Bronchial epithelial cell (primary cell): Measurements from ENCODE around the gene TRPM3. TPM values are rescaled to one million over a fixed set of nuclear protein-coding genes. Genes with fewer than 3 reads are reported as not detected.

Experiments
- DNase-seq: peaks from one replicate; pipeline ENCODE4 v3.0.0-alpha.2; 2010; ENCODE audit warnings: low read depth
- FAIRE-seq: peaks from 2 replicates; lab custom pipeline; 2011; peaks lifted over from hg19 to GRCh38; lab: Jason Lieb, UNC
- H3K27me3 ChIP-seq: 2 replicates; pipeline ENCODE4 v1.5.1; 2011; ENCODE audit warnings: low read length; ENCODE audit not compliant: control insufficient read depth, insufficient read depth
- H3K36me3 ChIP-seq: 2 replicates; pipeline ENCODE4 v1.5.1; 2011; ENCODE audit warnings: low read length; ENCODE audit not compliant: control insufficient read depth, insufficient read depth
- H3K4me3 ChIP-seq: 2 replicates; pipeline ENCODE4 v1.5.1; 2011; ENCODE audit warnings: mild to moderate bottlenecking, low read depth, low read length, control low read depth
- CTCF ChIP-seq: IDR thresholded peaks from 2 replicates; pipeline ENCODE4 v1.5.1; 2011; ENCODE audit warnings: mild to moderate bottlenecking, moderate library complexity, low read length, control low read depth, inconsistent platforms; ENCODE audit not compliant: insufficient read depth, severe bottlenecking
- total RNA-seq: library from RNA; depleted of rRNA; stranded (reverse); fragments of >200 nt; gene quantifications from 2 replicates; pipeline ENCODE4 v1.2.1, GENCODE V29; 2014

The TRPM3 gene
- total RNA-seq, 1 donor from 2014 or later = not detected

GRCh38 chr9:70589571-70590314, 531.7 kb downstream of the TRPM3 start:
- no peak for TF ChIP-seq CTCF
- Histone ChIP-seq H3K27me3 (no peaks in the 10 kb centered on the region), H3K36me3 (no peaks in the 10 kb centered on the region), H3K4me3 (no peak overlapping the region)
- FAIRE-seq (peak; percentile 36), DNase-seq (peak; percentile 27)

DNA sequence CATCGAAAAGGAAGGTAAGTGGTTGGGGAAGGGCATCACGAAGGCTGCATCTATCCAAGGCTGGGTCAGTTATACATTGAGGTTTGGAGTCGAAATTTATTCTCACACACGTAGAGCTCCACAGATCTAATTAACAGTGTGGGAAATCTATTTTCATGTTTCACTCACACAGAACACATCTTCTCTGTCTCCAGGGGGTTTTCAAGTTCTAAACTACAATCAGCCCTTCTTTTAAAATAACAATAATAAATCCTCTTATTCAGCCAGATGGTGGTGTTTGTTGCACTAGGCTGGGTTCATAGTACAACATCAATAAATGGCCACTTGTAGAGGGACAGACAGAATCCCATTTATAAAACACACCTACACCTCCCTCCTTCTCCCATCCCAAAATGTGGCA, 532.4 kb downstream of the TRPM3 start:
- Histone ChIP-seq H3K4me3 (no peak overlapping the region), H3K36me3 (no peaks in the 10 kb centered on the region), H3K27me3 (no peaks in the 10 kb centered on the region)
- FAIRE-seq (no peak), DNase-seq (no peak)
- TF ChIP-seq CTCF = no peak

- Histone ChIP-seq H3K36me3 (no peaks in the 10 kb centered on the region), H3K27me3 (no peaks in the 10 kb centered on the region), H3K4me3 (no peak overlapping the region)
- no peak for DNase-seq
- FAIRE-seq = no peak
- no peak for TF ChIP-seq CTCF
These were observed 533.0 kb downstream of the TRPM3 start for GRCh38 chr9:70588381-70588780.

DNA sequence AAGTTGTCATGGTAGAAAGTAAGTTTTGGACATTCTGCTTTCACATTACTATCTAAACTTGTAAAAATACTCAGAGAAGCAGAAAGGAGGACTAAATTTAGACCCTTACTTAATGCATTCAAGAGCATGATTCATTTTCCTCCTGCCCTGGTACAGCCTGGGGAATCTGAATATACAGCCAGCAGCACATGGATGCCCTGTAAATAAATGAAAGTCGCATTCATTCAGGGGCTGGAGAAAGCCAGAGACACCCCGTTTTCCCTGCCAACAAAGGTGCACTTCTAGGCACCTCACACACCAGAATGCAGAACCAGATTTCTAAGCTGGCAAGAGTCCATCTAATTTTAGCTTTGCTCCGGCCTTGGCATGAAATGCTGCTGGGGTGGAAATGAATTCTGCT, 534.2 kb downstream of the TRPM3 start:
- FAIRE-seq = no peak
- TF ChIP-seq CTCF = no peak
- H3K27me3 ChIP-seq = peaks cover 3% of the 10 kb centered on the region
- no peaks in the 10 kb centered on the region for H3K36me3 ChIP-seq
- DNase-seq = peak; percentile 23
- H3K4me3 ChIP-seq = no peak overlapping the region

DNA sequence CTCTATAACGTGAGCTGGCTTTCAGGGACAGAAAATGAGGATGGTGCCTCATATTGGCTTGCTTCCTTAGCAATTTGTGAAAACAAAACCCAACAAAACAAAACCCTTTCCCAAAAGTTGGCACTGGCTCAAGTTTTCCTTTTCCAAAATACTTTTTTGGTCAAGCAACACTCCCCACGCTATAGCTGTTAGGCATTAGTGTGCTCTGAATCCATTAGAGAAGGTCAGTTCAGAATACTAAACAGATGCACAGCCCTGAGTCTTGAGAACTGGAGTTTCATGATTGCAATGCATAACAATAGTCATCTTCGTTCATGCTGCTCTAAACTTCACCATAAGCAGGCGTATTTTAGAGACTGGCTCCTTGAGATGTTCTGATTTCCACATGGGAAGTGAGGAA, 534.9 kb downstream of the TRPM3 start:
- H3K36me3 ChIP-seq = no peaks in the 10 kb centered on the region
- TF ChIP-seq CTCF = no peak
- peaks cover 3% of the 10 kb centered on the region for H3K27me3 ChIP-seq
- H3K4me3 ChIP-seq = no peak overlapping the region
- DNase-seq (no peak), FAIRE-seq (no peak)

DNA sequence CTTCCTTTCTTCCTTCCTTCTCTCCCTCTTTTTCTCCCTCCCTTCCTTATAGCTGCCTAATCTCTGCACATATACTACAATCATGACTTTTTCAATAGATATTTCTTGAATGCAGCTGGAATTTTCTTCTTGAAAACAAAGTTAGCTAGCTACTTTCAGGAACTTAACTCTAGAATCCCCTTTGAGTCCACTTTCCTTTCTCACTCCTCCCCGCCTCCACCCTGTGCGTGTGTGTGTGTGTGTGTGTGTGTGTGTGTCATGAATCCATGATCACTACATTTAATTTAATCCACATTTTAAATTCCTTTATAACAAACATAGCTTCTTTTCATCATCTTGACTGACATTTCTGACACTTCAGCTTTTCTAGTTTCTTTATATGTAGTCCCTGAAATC, 539.5 kb downstream of the TRPM3 start:
- TF ChIP-seq CTCF = no peak
- H3K27me3 ChIP-seq = peaks cover 3% of the 10 kb centered on the region
- no peak overlapping the region for H3K4me3 ChIP-seq
- H3K36me3 ChIP-seq = no peaks in the 10 kb centered on the region
- DNase-seq (no peak), FAIRE-seq (no peak)
